Uterus (tissue), 4 donors: Measurements from ENCODE around the gene C17orf113. TPM values are rescaled to one million over a fixed set of nuclear protein-coding genes. Genes with fewer than 3 reads are reported as not detected.

Experiments used
- DNase-seq, 2 donors: peaks; one replicate each; pipeline ENCODE4 v3.0.0-alpha.2; 2019 to 2020
- H3K27ac ChIP-seq, 2 donors: fragments of 200-600 bp; sonication (generic); 1 replicate in 1 of 2; 2 replicates in 1 of 2; pipeline ENCODE4 v1.5.1; 2016 to 2018
- H3K27me3 ChIP-seq, 2 donors: fragments of 200-600 bp; sonication (generic); one replicate each; pipeline ENCODE4 v1.5.1; 2018 to 2019; ENCODE audit warnings: control low read depth in 1 of 2
- H3K36me3 ChIP-seq, 2 donors: fragments of 200-600 bp; sonication (generic); one replicate each; pipeline ENCODE4 v1.5.1; 2019; ENCODE audit warnings: control low read depth in 1 of 2
- H3K4me1 ChIP-seq, 2 donors: fragments of 200-600 bp; sonication (generic); one replicate each; pipeline ENCODE4 v1.5.1; 2018 to 2019; ENCODE audit warnings: control low read depth in 1 of 2
- H3K4me3 ChIP-seq, 2 donors: fragments of 200-600 bp; sonication (generic); 1 replicate in 1 of 2; 2 replicates in 1 of 2; pipeline ENCODE4 v1.5.1; 2018 to 2019; ENCODE audit warnings: mild to moderate bottlenecking in 1 of 2
- H3K9me3 ChIP-seq, 2 donors: fragments of 200-600 bp; sonication (generic); one replicate each; pipeline ENCODE4 v1.5.1; 2019; ENCODE audit warnings: control low read depth in 1 of 2
- CTCF ChIP-seq, 4 experiments: fragments of 200-600 bp in 2 of 4; fragments of 450-650 bp in 2 of 4; sonication (generic) in 2 of 4; IDR thresholded peaks; one replicate each; pipeline ENCODE4 v1.5.1; 2016 to 2019; ENCODE audit warnings: antibody characterized with exemption in 4 of 4, mild to moderate bottlenecking in 2 of 4, moderate library complexity in 1 of 4
- POLR2A ChIP-seq, 2 donors: fragments of 450-650 bp; IDR thresholded peaks; one replicate each; pipeline ENCODE4 v1.6.1; 2016; ENCODE audit warnings: antibody characterized with exemption in 2 of 2, mild to moderate bottlenecking in 1 of 2, moderate library complexity in 1 of 2
- intact Hi-C: fragments of 100-400 bp; cut with DNase I; formaldehyde crosslinking; loops from one replicate; pipeline ENCODE4 v1.15.1; 2023; ENCODE audit warnings: low total_unique reads
- total RNA-seq, 4 donors: library from RNA; depleted of rRNA in 3 of 4; stranded (reverse); fragments of >200 nt in 3 of 4; gene quantifications; one replicate each; pipeline versions ENCODE4 v1.1.0 to v1.2.4, GENCODE V29; 2014 to 2023
- donor health status: DM: yes; HTN: yes; CAD: no.

The C17orf113 gene
- total RNA-seq, 4 donors from 2014 or later = 0.77 to 3.3 (median 2.1) TPM; not detected in 1

DNA sequence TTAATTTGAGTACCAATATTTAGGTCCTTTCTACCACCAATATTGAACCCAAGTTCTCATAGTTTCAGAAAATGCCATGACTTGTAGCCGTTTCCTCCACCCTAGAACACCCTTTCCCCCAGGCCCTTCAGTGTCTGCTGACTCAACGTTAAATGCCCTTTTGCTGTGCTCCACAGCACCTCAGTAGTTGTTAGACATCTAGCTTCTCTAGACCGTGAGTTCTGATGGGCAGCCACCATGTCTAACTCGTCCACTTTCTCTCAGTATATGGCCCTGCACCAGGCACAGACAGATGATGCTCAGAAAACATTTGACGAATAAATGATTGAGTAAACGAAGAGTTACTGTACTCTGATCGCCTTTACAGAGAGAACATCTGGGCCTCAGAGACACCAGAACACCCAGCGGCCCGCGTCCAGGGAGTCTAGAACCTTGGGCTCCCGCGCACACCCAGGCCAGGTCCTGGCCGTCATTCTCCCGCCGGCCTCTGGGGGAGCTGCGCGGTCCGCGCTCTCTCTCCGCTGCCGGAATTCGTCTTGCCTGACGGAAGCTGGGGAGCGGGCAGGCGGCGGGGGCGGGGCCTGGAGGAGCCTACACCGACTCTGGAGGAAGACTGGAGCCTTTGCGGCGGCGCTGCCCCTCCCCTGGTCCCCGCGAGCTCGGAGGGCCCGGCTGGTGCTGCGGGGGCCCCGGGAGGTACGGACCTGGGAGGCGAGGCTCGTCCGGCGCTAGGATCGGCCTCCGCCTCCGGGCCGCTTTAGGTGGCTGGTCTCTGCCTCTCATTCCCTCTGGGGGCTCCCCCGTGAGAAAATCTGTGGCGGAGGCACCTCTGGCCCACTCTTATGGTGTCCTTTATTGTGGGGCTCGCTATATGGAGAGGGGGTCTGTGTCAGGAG, 30.6 kb downstream of the C17orf113 start, which contains the start of gene NKIRAS2:
NKIRAS2 (plus strand) TSS at position 582 of the 896 bp plus-strand sequence. CDS start 1,488 bp downstream, outside the sequence.
- intact Hi-C loops = loop anchor here (5.0 to 10.0 kb wide), 2 partner anchors 55 to 97 kb away; partner anchors contain the start of gene CNP
- Histone ChIP-seq H3K9me3 (no peaks in the 10 kb centered on the region), H3K27me3 (no peaks in the 10 kb centered on the region), H3K4me1 (peaks cover 9 to 14% of the 10 kb centered on the region in 2 donors), H3K27ac (peak within 1 kb of the TSS; percentile 67 to 85), H3K4me3 (peak within 1 kb of the TSS; percentile 73 to 85), H3K36me3 (no peaks in the 10 kb centered on the region)
- peak; percentile 90 to 92 for DNase-seq
- peak in 1 of 2 donors; percentile 51 for TF ChIP-seq POLR2A (IDR thresholded peaks at IDR 0.05)
- TF ChIP-seq CTCF (IDR thresholded peaks at IDR 0.05) = peak; percentile 93 to 98 (median 96)

GRCh38 chr17:42018988-42019387, 31.4 kb downstream of the C17orf113 start:
- intact Hi-C loops = no loop called here
- TF ChIP-seq POLR2A (IDR thresholded peaks at IDR 0.05) = no peak
- no peak for TF ChIP-seq CTCF (IDR thresholded peaks at IDR 0.05)
- no peak overlapping the region for H3K4me3 ChIP-seq
- no peaks in the 10 kb centered on the region for H3K36me3 ChIP-seq
- no peak overlapping the region for H3K27ac ChIP-seq
- no peaks in the 10 kb centered on the region for H3K27me3 ChIP-seq
- DNase-seq = no peak
- H3K9me3 ChIP-seq = no peaks in the 10 kb centered on the region
- peaks cover 9 to 15% of the 10 kb centered on the region in 2 donors for H3K4me1 ChIP-seq

- DNase-seq = no peak
- TF ChIP-seq CTCF (IDR thresholded peaks at IDR 0.05) = no peak
- no peak for TF ChIP-seq POLR2A (IDR thresholded peaks at IDR 0.05)
- Histone ChIP-seq H3K27me3 (no peaks in the 10 kb centered on the region), H3K9me3 (no peaks in the 10 kb centered on the region), H3K36me3 (no peaks in the 10 kb centered on the region), H3K4me3 (no peak overlapping the region), H3K27ac (peak overlapping the region in 1 of 2 donors; percentile 90), H3K4me1 (peaks cover 9 to 15% of the 10 kb centered on the region in 2 donors)
- intact Hi-C loops = no loop called here
Measured at GRCh38 chr17:42018339-42018738, 32.1 kb downstream of the C17orf113 start.

DNA sequence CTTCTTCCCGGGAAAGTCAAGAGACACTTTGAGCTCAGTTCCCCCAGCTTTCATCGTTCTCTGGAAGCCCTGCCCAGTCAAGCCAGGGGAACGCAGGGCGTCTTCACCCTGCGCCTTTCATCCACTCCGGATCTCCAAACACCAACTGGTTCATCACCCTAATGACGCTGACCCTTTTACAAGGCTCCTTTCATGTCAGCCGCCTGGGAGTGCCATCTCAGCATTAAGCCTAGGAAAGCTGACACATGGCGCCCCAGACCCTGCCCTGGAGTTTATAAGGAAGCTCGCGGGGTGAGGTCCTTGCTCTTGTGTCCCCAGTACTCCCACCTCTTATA, 32.6 kb downstream of the C17orf113 start:
- Histone ChIP-seq H3K4me1 (peaks cover 9 to 15% of the 10 kb centered on the region in 2 donors), H3K4me3 (peak overlapping the region; percentile 80 to 99), H3K9me3 (no peaks in the 10 kb centered on the region), H3K36me3 (no peaks in the 10 kb centered on the region), H3K27ac (peak overlapping the region; percentile 85 to 90), H3K27me3 (no peaks in the 10 kb centered on the region)
- no peak for DNase-seq
- TF ChIP-seq CTCF (IDR thresholded peaks at IDR 0.05) (no peak), POLR2A (IDR thresholded peaks at IDR 0.05) (no peak)
- intact Hi-C loops = no loop called here
